A549 treated with RU486 at 1 μM for 4 hours (cell line): Measurements from ENCODE around the gene MYD88. TPM values are rescaled to one million over a fixed set of nuclear protein-coding genes. Genes with fewer than 3 reads are reported as not detected.

ENCODE experiments used
- total RNA-seq: library from RNA; stranded (reverse); fragments of 200-300 nt; extraction: Qiagen RNA extraction; gene quantifications from 5 replicates; pipeline ENCODE4 v1.2.3, GENCODE V29; 2022; ENCODE audit warnings: low read depth

MYD88 gene
- total RNA-seq: 25.3 to 28.3 TPM (median 26.8 TPM) in 5 replicates

GRCh38 chr3:38138349-38139190, at the start of gene MYD88:
TSS of gene MYD88 (plus strand) at chr3:38138661. CDS start at chr3:38138701, 40 bp downstream.

GRCh38 chr3:38136777-38137614, 1.5 kb upstream of the MYD88 start, which contains the start of gene ACAA1:
TSS of gene ACAA1 (minus strand) at chr3:38137127. CDS start at chr3:38137035, 92 bp downstream.

GRCh38 chr3:38164952-38165721, 26.7 kb downstream of the MYD88 start, which contains the start of gene OXSR1:
TSS of gene OXSR1 (plus strand) at chr3:38165537. CDS start at chr3:38165877, 340 bp downstream.

Other genes starting within 250 kb of the MYD88 start
- gene VILL, start 147.9 kb upstream of the MYD88 start, total RNA-seq: 0.13 to 0.23 TPM (median 0.13 TPM) in 4 of 5 replicates, not detected in the other
- 3.2 to 4.4 TPM (median 3.2 TPM) in 5 replicates for gene PLCD1, start 109.0 kb upstream of the MYD88 start, total RNA-seq
- gene DLEC1, start 99.5 kb upstream of the MYD88 start, total RNA-seq: 0.03 to 0.08 TPM in 2 of 5 replicates, not detected in the others
- gene ACAA1, start 1.5 kb upstream of the MYD88 start, total RNA-seq: 39.6 to 48.3 TPM (median 46.7 TPM) in 5 replicates
- 23.5 to 40.1 TPM (median 36.1 TPM) in 5 replicates for gene OXSR1, start 26.9 kb downstream of the MYD88 start, total RNA-seq
- 0.06 TPM in 1 of 5 replicates, not detected in the others for gene SLC22A13, start 127.2 kb downstream of the MYD88 start, total RNA-seq
- gene SLC22A14, start 143.6 kb downstream of the MYD88 start, total RNA-seq: 0.11 TPM in 1 of 5 replicates, not detected in the others
- gene XYLB, start 208.1 kb downstream of the MYD88 start, total RNA-seq: 3.6 to 4.6 TPM (median 4.0 TPM) in 5 replicates